IMR-90 (cell line): Measurements from ENCODE around the gene GAPDH. TPM values are rescaled to one million over a fixed set of nuclear protein-coding genes. Genes with fewer than 3 reads are reported as not detected.

Source experiments
- ATAC-seq: fragments of 200-7000 bp; cut with Tn5 transposase; 2 replicates; pipeline ENCODE4 v1.9.1; 2020; ENCODE audit warnings: low read depth, mild to moderate bottlenecking, moderate library complexity
- BruUV-seq: library from RNA; stranded (reverse); fragments of 400-500 nt; replicated peaks from 2 replicates; lab custom pipeline; 2021; lab: Mats Ljungman, UMichigan
- CTCF ChIA-PET: fragments of 300-600 bp; formaldehyde crosslinking; extraction: SDS; loops from one replicate; lab custom pipeline; 2021; ENCODE audit warnings: antibody characterized with exemption; lab: Yijun Ruan, JAX
- POLR2A ChIA-PET: fragments of 300-600 bp; sonication (Branson Sonifier 250); formaldehyde crosslinking; loops from one replicate; lab custom pipeline; 2022; ENCODE audit warnings: antibody characterized with exemption; ENCODE audit not compliant: unreplicated experiment; lab: Charles Lee
- DNase-seq: peaks from one replicate; pipeline ENCODE4 v3.0.0; 2013
- H2AFZ ChIP-seq: replicated peaks from 2 replicates; pipeline ENCODE3; 2013; ENCODE audit warnings: low read length, mild to moderate bottlenecking; ENCODE audit not compliant: poor library complexity
- H2AK5ac ChIP-seq: 2 replicates; pipeline ENCODE4 v1.6.1; 2013; ENCODE audit warnings: low read depth, low read length, inconsistent platforms
- H2AK9ac ChIP-seq: replicated peaks from 2 replicates; pipeline ENCODE3; 2013; ENCODE audit warnings: mild to moderate bottlenecking, low read depth, low read length, moderate library complexity; ENCODE audit not compliant: poor library complexity
- H2BK120ac ChIP-seq: 2 replicates; pipeline ENCODE4 v1.6.1; 2013; ENCODE audit warnings: low read depth, low read length, inconsistent platforms
- H2BK15ac ChIP-seq: 3 replicates; pipeline ENCODE4 v1.6.1; 2013; ENCODE audit warnings: low read depth, low read length, inconsistent platforms
- H2BK20ac ChIP-seq: 2 replicates; pipeline ENCODE4 v1.6.1; 2013; ENCODE audit warnings: low read depth, mild to moderate bottlenecking, inconsistent platforms, low read length, moderate library complexity
- H2BK5ac ChIP-seq: 2 replicates; pipeline ENCODE4 v1.6.1; 2013; ENCODE audit warnings: mild to moderate bottlenecking, low read depth, low read length, inconsistent platforms; ENCODE audit not compliant: poor library complexity, severe bottlenecking
- H3K14ac ChIP-seq: replicated peaks from 2 replicates; pipeline ENCODE4 v1.6.1; 2013; ENCODE audit warnings: low read depth, low read length, inconsistent platforms
- H3K18ac ChIP-seq: 2 replicates; pipeline ENCODE4 v1.6.1; 2013; ENCODE audit warnings: low read depth, low read length, control low read depth
- H3K23ac ChIP-seq: 2 replicates; pipeline ENCODE4 v1.6.1; 2013; ENCODE audit warnings: low read depth, low read length, inconsistent platforms
- H3K27ac ChIP-seq: 2 replicates; pipeline ENCODE4 v1.5.1; 2013; ENCODE audit warnings: mild to moderate bottlenecking, control low read depth, low read length; ENCODE audit not compliant: insufficient read depth
- H3K27me3 ChIP-seq: 2 replicates; pipeline ENCODE4 v1.6.1; 2013; ENCODE audit warnings: low read length; ENCODE audit not compliant: control insufficient read depth, insufficient read depth
- H3K36me3 ChIP-seq: 2 replicates; pipeline ENCODE4 v1.6.1; 2013; ENCODE audit warnings: low read length, mixed read lengths; ENCODE audit not compliant: control insufficient read depth, insufficient read depth
- H3K4ac ChIP-seq: 2 replicates; pipeline ENCODE4 v1.6.1; 2013; ENCODE audit warnings: low read depth, low read length, inconsistent platforms
- H3K4me1 ChIP-seq: 2 replicates; pipeline ENCODE4 v1.6.1; 2013; ENCODE audit warnings: low read length, mixed read lengths; ENCODE audit not compliant: control insufficient read depth, insufficient read depth
- H3K4me2 ChIP-seq: 2 replicates; pipeline ENCODE4 v1.6.1; 2013; ENCODE audit warnings: low read depth, mild to moderate bottlenecking, control low read depth, low read length, moderate library complexity
- H3K4me3 ChIP-seq: 2 replicates; pipeline ENCODE4 v1.5.1; 2013; ENCODE audit warnings: low read depth, mild to moderate bottlenecking, control low read depth, low read length, moderate library complexity; ENCODE audit not compliant: insufficient read depth
- H3K56ac ChIP-seq: 2 replicates; pipeline ENCODE4 v1.6.1; 2013; ENCODE audit warnings: low read length, inconsistent platforms; ENCODE audit not compliant: insufficient read depth; ENCODE audit errors: extremely low read depth
- H3K79me1 ChIP-seq, 2 experiments: 2 replicates each; pipeline ENCODE4 v1.6.1; 2013; ENCODE audit warnings: low read length in 2 of 2, inconsistent platforms in 1 of 2, low read depth in 1 of 2
- H3K9ac ChIP-seq: 2 replicates; pipeline ENCODE4 v1.6.1; 2013; ENCODE audit warnings: low read depth, low read length, control low read depth
- H3K9me1 ChIP-seq: 2 replicates; pipeline ENCODE4 v1.6.1; 2013; ENCODE audit warnings: low read length, inconsistent platforms; ENCODE audit not compliant: insufficient read depth
- H3K9me3 ChIP-seq: 2 replicates; pipeline ENCODE4 v1.6.1; 2013; ENCODE audit warnings: low read length; ENCODE audit not compliant: control insufficient read depth, insufficient read depth
- H4K20me1 ChIP-seq: 2 replicates; pipeline ENCODE4 v1.6.1; 2013; ENCODE audit warnings: low read length, inconsistent platforms; ENCODE audit not compliant: insufficient read depth
- H4K5ac ChIP-seq: 2 replicates; pipeline ENCODE4 v1.6.1; 2013; ENCODE audit warnings: mild to moderate bottlenecking, low read depth, low read length, control low read depth
- H4K8ac ChIP-seq, 2 experiments: 2 replicates each; pipeline ENCODE4 v1.6.1; 2013; ENCODE audit warnings: low read depth in 2 of 2, low read length in 2 of 2, control low read depth in 1 of 2, inconsistent platforms in 1 of 2
- H4K91ac ChIP-seq: 2 replicates; pipeline ENCODE4 v1.6.1; 2013; ENCODE audit warnings: low read depth, low read length, inconsistent platforms; ENCODE audit not compliant: insufficient read depth
- BHLHE40 ChIP-seq: fragments of 150-350 bp; IDR thresholded peaks from 2 replicates; pipeline ENCODE4 v1.6.1; 2016; ENCODE audit warnings: mild to moderate bottlenecking, low read depth, low read length
- FOS ChIP-seq: fragments of 150-350 bp; IDR thresholded peaks from 2 replicates; pipeline ENCODE4 v1.6.1; 2016; ENCODE audit warnings: low read depth, low read length
- MAZ ChIP-seq: IDR thresholded peaks from 2 replicates; pipeline ENCODE4 v1.6.1; 2012; ENCODE audit warnings: low read depth, mild to moderate bottlenecking, low read length, improper control_type of control experiment, moderate library complexity, borderline replicate concordance
- RAD21 ChIP-seq: IDR thresholded peaks from 2 replicates; pipeline ENCODE4 v1.6.1; 2012; ENCODE audit warnings: low read length, improper control_type of control experiment
- WGBS, 2 experiments: methylation state at CpG; one replicate each; pipeline versions ENCODE4 v1.1.5 to v1.1.7; 2013; ENCODE audit warnings: missing lambda C conversion rate in 2 of 2; ENCODE audit not compliant: insufficient read length in 1 of 2; ENCODE audit errors: extremely low coverage in 2 of 2; 5-methylcytosine and 5-hydroxymethylcytosine counted together
- dilution Hi-C: fragments of 300-500 bp; cut with HindIII; formaldehyde crosslinking; loops from one replicate; pipeline ENCODE4 v1.14.3; 2018; ENCODE audit warnings: low sequenced_read_pairs; ENCODE audit not compliant: unreplicated experiment
- in situ Hi-C: fragments of 300-500 bp; cut with MboI; formaldehyde crosslinking; loops from 3 replicates; pipeline ENCODE4 v1.14.3; 2019; ENCODE audit warnings: low sequenced_read_pairs, inconsistent platforms, mixed read lengths
- intact Hi-C: fragments of 100-400 bp; cut with micrococcal nuclease; formaldehyde crosslinking; loops from 2 replicates; pipeline ENCODE4 v1.10.0; 2022
- polyA plus RNA-seq, 3 experiments: library from polyadenylated mRNA; depleted of rRNA; stranded (reverse); fragments of >200 nt; gene quantifications; 2 replicates each; pipeline ENCODE4 v1.2.3, GENCODE V29; 2012; ENCODE audit warnings: low replicate concordance in 1 of 3
- total RNA-seq: library from RNA; depleted of rRNA; stranded (reverse); fragments of >200 nt; gene quantifications from 2 replicates; pipeline ENCODE4 v1.2.3, GENCODE V29; 2012
- TF ChIP-seq, protein P1 (sequence below): fragments of 150-350 bp; IDR thresholded peaks from 2 replicates; pipeline ENCODE4 v1.6.1; 2016; ENCODE audit warnings: low read depth, mild to moderate bottlenecking, low read length, moderate library complexity, borderline replicate concordance

The GAPDH gene
- total and polyA plus RNA-seq, 2 of the 4 experiments (the other 2 are of a cell fraction) = 12,939 to 21,893 TPM

DNA sequence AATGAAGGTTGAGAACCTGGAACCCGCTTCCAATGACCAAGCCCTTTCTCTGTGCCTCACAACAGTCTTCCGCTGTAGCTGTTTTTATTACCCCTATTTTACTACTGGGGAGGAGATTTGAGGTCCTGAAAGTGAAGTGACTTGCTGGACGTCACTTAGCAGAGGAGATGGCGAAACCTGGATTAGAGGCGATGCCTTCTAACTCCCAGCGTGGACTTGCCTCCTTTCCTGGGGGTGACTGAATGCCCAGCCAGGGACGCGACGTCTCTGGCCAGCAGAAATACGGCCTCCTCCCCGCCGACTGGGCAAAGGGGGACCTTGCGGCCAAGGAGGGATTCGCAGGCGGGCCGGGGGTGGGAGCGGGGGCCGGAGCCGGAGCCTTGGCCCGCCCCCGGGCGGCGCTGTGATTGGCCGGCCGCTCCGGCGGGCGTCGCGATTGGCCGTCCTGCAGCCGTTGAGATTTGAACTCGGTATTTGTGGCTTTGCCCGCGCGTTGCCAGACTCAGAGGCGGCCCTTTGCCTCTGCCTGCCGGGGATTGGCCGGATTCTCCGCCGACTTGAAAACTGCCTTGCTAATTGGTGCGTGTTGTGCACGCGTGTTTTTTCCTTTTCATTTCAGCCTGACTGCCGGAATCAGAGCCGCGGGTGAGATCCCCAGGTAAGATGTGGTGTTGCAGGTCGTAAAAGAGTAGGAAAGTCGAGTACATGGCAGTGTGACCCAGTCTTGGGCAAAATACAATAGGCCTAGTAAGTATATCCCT, 40.6 kb upstream of the GAPDH start, which contains the start of gene NCAPD2 (continued):
- TF ChIP-seq BHLHE40 (no peak), MAZ (peak; percentile 94), FOS (0 out of 2 replicates have a peak, but pooled peaks have one; percentile 18)

DNA sequence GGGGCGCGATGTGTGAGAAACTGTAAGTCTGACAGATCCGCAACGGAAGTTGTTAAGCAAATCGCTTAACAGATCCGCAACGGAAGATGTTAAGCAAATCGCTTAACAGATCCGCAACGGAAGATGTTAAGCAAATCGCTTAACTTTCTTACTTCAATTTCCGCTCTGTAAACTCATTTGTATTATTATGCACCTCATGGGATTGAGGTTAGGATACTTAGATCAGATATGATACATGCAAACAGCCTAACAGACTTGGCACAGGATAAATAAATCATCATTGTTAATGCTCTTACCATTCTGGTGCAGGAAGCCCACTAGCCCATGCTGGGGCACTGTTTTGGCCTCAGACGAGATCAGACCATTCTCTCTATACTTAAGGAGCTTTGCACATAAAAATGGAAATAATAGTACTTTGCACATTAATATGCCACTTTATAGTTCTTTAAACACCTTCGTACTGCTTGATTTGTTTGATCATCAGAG, 40.0 kb upstream of the GAPDH start:
- POLR2A ChIA-PET = interaction anchor here (1.2 kb wide), 1 partner anchor 40 kb away, joined by 37 read pairs; the partner anchor contains the start of gene GAPDH
- H3K4me1 ChIP-seq = no peaks in the 10 kb centered on the region; the same call in 1 of the 2 replicates
- dilution Hi-C loops (no loop called here), intact Hi-C loops (loop anchor here (2.0 kb wide), 1 partner anchor 38 kb away; no protein-coding TSS in a partner anchor), in situ Hi-C loops (no loop called here)
- no CpG with 5 or more reads among the region's 14 CpGs for WGBS, 2 experiments
- peak overlapping the region; percentile 96 for H3K56ac ChIP-seq
- peak overlapping the region; percentile 80 for H3K14ac ChIP-seq
- H4K8ac ChIP-seq = peak overlapping the region; percentile 48 to 78; a peak in 3 of 4 replicates
- BruUV-seq = no TSS peak
- peak overlapping the region; percentile 83 for H3K4me3 ChIP-seq
- peak overlapping the region; percentile 69; the same call in 1 of the 2 replicates for H2AK5ac ChIP-seq
- peak overlapping the region; percentile 67; the same call in 1 of the 2 replicates for H2BK120ac ChIP-seq
- peak overlapping the region; percentile 83 for H3K4ac ChIP-seq
- peak overlapping the region; percentile 90; the same call in 1 of the 2 replicates for H3K23ac ChIP-seq
- peak overlapping the region; percentile 65; the same call in 1 of the 2 replicates for H3K27ac ChIP-seq
- CTCF ChIA-PET = no interaction called here
- DNase-seq = no peak
- peaks cover 4% of the 10 kb centered on the region for H4K20me1 ChIP-seq
- H4K91ac ChIP-seq = peak overlapping the region; percentile 80
- H3K4me2 ChIP-seq = peak overlapping the region; percentile 87
- H2AK9ac ChIP-seq = no peak overlapping the region
- TF ChIP-seq RAD21 = 0 out of 2 replicates have a peak, but pooled peaks have one; percentile 5
- TF ChIP-seq, protein P1, sequence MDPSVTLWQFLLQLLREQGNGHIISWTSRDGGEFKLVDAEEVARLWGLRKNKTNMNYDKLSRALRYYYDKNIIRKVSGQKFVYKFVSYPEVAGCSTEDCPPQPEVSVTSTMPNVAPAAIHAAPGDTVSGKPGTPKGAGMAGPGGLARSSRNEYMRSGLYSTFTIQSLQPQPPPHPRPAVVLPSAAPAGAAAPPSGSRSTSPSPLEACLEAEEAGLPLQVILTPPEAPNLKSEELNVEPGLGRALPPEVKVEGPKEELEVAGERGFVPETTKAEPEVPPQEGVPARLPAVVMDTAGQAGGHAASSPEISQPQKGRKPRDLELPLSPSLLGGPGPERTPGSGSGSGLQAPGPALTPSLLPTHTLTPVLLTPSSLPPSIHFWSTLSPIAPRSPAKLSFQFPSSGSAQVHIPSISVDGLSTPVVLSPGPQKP = no peak
- H2BK20ac ChIP-seq = no peak overlapping the region
- ATAC-seq = peak; percentile 5; the same call in 1 of the 2 replicates
- H3K18ac ChIP-seq = no peak overlapping the region
- H3K9ac ChIP-seq = peak overlapping the region; percentile 71
- H3K9me3 ChIP-seq = no peaks in the 10 kb centered on the region
- peak overlapping the region; percentile 79; the same call in 2 of the 3 replicates for H2BK15ac ChIP-seq
- peaks cover 8% of the 10 kb centered on the region for H3K9me1 ChIP-seq
- peak overlapping the region; percentile 86 for H2AFZ ChIP-seq
- H2BK5ac ChIP-seq = peak overlapping the region; percentile 40
- H3K36me3 ChIP-seq = peaks cover 2% of the 10 kb centered on the region
- no peak overlapping the region for H4K5ac ChIP-seq
- no peaks in the 10 kb centered on the region for H3K27me3 ChIP-seq
- peaks cover 38 to 51% of the 10 kb centered on the region in 2 experiments for H3K79me1 ChIP-seq
